ENCODE measurements around the gene POLR1D.

POLR1D gene

GRCh38 chr13:27641711-27642502 lies 20.2 kb downstream of the POLR1D start:
- DNase-seq: no peak

- DNase-seq: no peak
Observed at GRCh38 chr13:27643334-27644132, 21.8 kb downstream of the POLR1D start.

- DNase-seq: no peak
Observed at GRCh38 chr13:27644302-27644701, 22.6 kb downstream of the POLR1D start.

GRCh38 chr13:27650312-27650711 lies 28.6 kb downstream of the POLR1D start:
- no peak for DNase-seq

GRCh38 chr13:27654059-27654458 lies 32.4 kb downstream of the POLR1D start:
- DNase-seq: no peak

GRCh38 chr13:27654816-27655215 lies 33.1 kb downstream of the POLR1D start:
- DNase-seq: no peak

- no peak for DNase-seq
Observed at GRCh38 chr13:27657724-27658123, 36.0 kb downstream of the POLR1D start.

GRCh38 chr13:27658546-27658945 lies 36.9 kb downstream of the POLR1D start:
- no peak for DNase-seq

GRCh38 chr13:27659145-27659865 lies 37.6 kb downstream of the POLR1D start:
- DNase-seq: no peak

- no peak for DNase-seq
Observed at GRCh38 chr13:27660511-27660910, 38.8 kb downstream of the POLR1D start.

- DNase-seq: no peak
Observed at GRCh38 chr13:27661017-27661416, 39.3 kb downstream of the POLR1D start.

- no peak for DNase-seq
Observed at GRCh38 chr13:27662738-27663470, 41.2 kb downstream of the POLR1D start.

- no peak for DNase-seq
Observed at GRCh38 chr13:27663947-27664346, 42.3 kb downstream of the POLR1D start.

- no peak for DNase-seq
Observed at GRCh38 chr13:27665333-27665732, 43.6 kb downstream of the POLR1D start.

- DNase-seq: no peak
Observed at GRCh38 chr13:27665761-27666160, 44.1 kb downstream of the POLR1D start.

- no peak for DNase-seq
Observed at GRCh38 chr13:27666951-27667350, 45.3 kb downstream of the POLR1D start.

GRCh38 chr13:27667946-27668345 lies 46.3 kb downstream of the POLR1D start:
- no peak for DNase-seq

GRCh38 chr13:27670861-27671260 lies 49.2 kb downstream of the POLR1D start:
- DNase-seq: no peak

GRCh38 chr13:27672025-27672424 lies 50.3 kb downstream of the POLR1D start:
- DNase-seq: no peak

All from stimulated activated CD4-positive, alpha-beta T cell treated with anti-CD3 and anti-CD28 coated beads, Interleukin-12 subunit alpha, Interleukin-12 subunit beta, amount 100 ng/mL, for 4 hours (primary cell).